NCI-H748 (cell line): ENCODE measurements around the gene TTF2.

Experiments
- DNase-seq: peaks from one replicate; lab custom pipeline; 2025; ENCODE audit not compliant: unreplicated experiment; lab: John Stamatoyannopoulos, UW

Gene TTF2

DNA sequence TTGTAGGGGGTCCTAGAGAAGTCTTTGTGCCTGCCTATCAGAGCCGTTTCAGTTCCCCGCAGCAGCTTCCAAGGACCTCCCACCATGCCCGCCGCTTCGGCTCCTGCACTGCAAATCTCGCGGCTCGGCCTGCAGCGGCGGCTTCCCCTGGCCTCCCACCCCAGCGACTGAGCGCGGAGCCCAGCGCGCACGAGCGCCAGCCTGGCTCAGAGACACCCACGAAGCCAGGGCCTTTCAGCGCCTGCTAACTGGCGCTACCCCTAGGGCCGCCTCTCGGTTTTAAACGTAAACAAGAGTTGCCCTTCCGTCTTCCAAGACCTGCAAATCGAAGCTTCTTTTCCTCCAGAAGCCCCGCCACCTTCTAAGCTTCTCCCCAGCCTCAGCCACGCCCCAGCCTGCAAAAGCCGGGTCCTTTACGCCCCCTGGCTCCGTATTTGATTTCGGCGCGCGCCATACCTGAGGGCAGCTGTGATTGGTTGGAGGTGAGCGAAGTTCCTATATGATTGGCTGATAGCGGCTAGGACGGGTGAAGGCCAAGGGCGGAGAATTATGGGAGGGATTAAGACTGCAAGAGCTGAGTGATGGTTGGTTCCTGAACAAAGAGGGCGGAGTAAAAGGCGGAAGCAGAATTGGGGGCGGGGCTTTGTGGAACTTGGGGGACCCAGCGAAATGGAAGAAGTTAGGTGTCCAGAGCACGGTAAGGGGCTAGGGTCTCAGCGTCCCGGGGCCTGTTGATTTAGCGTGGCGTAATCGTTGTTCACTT is at the start of gene TTF2:
Gene TTF2, plus strand, starts transcription at position 649 of the 763 bp plus-strand sequence. Its CDS starts 21 bp downstream, at position 670.
- DNase-seq = peak; percentile 99

DNA sequence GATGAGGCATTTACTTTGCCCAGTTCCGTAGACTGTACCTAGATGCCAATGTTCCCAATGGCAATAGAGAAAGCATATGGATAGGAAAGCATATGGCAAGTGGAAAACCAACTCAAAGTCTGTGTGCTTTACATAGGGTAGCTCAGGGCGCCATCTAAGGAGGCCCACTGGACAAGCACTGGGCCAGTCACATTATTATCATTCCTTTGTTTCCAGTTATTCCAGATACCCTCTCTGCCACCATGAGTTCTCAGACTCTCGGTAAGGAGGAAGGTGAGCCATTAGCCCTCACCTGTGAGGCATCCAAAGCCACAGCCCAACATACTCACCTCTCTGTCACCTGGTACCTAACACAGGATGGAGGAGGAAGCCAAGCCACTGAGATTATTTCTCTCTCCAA is 48.8 kb upstream of the TTF2 start:
- DNase-seq = no peak

DNA sequence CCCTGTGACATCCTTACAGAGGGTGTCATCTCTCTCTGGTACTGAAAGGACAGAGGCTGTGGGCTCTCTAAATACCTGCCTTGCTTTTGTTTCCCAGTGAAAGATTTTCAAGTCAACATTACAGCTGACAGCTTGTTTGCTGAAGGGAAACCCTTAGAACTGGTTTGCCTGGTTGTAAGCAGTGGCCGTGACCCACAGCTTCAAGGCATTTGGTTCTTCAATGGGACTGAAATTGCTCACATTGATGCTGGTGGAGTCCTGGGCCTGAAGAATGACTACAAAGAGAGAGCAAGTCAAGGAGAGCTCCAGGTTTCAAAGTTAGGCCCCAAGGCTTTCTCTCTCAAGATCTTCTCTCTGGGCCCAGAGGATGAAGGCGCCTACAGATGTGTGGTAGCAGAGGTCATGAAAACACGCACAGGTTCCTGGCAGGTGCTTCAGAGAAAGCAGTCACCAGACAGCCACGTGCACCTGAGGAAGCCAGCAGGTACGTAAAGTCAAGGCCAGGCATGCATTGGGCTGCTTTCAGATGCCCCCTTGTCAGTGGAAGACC is 46.7 kb upstream of the TTF2 start:
- DNase-seq = peak; percentile 59

DNA sequence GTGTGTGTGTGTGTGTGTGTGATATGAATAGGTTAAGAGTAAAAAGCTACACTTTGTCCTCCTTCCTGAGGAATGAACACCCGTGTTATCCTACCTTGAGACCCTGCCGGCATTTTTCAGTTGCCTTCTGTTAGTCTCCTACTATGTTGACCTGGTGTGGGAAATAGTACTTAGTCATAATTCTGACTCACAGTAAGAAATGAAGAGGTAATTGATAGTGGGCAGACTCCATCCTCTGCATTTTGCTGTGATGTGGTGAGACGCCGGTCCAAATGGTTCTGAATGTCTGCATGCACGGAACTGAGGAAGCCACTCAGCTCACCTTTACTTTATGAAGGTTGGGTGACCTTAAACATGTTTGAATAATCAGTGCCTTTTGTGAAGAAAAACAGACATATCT is 45.9 kb upstream of the TTF2 start:
- DNase-seq = no peak

DNA sequence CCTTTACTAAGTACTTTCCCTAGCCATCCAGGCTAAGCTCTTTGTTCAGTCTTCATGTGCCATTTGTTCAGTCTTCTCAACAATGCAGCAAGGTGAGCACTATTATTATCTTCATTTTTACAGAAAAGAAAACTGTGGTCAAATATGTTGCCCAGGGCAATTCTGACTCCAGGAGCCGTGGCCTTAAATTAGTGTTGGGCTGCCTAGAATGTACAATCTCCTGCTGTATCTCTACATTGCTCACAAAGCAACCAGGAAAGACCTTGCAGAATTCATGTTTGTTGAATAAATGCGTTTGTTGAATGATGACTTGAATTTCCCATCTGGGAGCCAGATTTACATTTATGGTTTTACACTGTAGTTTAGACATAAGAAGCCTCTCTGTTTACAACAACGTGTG is 44.4 kb upstream of the TTF2 start:
- peak; percentile 38 for DNase-seq

DNA sequence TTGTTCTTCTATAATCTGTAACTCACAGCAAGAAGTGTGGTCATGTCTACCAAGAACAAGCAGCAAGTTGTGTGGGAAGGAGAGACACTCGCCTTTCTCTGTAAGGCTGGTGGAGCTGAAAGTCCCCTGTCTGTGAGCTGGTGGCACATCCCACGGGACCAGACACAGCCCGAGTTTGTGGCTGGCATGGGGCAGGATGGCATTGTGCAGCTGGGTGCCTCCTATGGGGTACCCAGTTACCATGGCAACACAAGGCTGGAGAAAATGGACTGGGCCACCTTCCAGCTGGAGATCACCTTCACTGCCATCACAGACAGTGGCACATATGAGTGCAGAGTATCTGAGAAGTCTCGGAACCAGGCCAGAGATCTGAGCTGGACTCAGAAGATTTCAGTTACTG is 43.1 kb upstream of the TTF2 start:
- peak; percentile 5 for DNase-seq

DNA sequence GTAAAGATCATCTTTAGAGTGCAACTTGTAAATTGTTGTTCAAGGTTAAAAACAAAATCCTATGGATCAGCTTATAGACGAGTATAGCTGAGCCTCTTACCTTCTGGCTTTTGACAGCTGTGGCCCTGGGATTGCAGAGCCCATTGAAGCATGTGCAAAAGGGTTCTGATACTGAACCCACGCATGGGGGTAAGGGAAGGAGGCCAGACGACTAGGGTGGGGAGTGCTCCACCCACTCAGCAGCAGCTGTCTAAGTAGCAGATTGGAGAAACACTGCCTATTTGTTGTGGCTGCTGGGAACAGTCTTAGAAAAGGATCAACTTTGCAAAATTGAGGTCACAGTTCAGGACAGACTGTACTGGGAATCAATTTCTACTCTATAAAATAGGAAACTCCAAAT is 42.5 kb upstream of the TTF2 start:
- DNase-seq = no peak

DNA sequence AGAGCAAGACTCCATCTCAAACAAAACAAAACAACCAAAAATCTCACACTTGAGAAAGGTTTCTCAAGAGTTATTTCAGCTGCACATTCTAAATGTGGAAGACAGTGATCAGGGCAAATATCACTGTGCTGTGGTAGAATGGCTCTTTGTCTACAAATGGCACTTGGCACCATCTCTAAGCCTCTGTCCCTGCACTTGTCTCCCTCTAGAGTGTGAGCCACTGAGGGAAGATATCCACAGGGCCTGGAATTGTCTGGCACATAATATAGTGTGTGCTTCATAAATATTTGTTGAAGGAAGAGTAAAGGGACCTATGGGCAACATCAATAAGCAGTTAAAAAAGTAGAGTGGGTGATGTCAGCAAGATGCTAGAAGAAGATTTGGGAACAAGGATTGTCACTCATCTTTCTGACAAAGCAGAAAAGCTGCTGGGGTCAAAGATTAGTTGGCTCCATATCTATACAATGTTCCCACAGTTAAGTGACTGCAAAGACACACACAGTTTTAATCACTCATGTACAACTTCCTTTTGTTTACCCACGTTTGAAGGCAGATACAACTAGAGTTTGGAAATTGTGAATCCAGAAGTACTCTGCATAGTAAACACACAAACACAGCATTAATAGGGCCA is 39.5 kb upstream of the TTF2 start:
- no peak for DNase-seq

DNA sequence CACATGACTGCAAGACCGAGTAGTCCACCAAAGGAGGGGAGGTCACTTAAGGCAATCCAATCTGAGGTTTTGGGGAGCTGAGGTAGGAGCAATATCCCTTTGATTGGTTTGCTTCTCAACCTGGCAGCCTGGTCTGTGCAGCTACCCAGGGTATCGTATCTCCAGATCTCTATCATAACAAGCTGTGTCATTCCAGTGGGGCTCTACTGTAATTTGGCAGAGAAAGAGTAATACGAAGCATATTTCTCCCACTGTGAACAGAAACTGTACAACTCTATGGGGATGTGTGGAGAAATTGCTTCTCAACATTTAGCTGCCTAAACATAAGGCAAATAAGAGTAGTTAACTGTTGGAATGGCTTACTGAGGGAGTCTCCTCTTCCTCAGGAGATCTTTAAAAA is 38.0 kb upstream of the TTF2 start:
- DNase-seq = no peak

DNA sequence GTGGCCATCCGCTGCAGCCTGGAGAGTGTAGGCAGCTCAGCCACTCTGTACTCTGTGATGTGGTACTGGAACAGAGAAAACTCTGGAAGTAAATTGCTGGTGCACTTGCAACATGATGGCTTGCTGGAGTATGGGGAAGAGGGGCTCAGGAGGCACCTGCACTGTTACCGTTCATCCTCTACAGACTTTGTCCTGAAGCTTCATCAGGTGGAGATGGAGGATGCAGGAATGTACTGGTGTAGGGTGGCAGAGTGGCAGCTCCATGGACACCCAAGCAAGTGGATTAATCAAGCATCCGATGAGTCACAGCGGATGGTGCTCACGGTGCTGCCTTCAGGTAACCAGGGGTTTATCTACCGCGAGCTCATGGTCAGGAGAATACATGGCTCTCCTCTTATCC is 34.6 kb upstream of the TTF2 start:
- DNase-seq = no peak

DNA sequence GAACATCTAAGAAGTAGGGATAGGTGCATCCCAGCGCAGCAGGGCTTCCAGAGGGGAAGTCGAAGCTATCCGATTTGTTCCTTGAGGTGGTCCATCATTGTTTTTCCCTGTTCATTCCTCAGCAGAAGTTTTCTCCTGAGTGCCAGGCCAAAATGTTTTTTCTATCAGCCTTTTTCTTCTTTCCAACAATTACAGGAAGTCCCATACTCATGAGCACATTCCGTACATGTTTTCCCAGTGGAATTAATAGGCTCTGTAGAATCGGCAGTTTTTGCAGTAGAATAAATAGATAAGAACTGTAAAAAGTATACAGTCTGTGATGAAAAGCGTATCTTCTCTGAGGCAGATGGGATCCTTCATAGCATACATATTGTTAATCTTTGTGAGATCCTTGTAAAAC is 33.8 kb upstream of the TTF2 start:
- DNase-seq = no peak

DNA sequence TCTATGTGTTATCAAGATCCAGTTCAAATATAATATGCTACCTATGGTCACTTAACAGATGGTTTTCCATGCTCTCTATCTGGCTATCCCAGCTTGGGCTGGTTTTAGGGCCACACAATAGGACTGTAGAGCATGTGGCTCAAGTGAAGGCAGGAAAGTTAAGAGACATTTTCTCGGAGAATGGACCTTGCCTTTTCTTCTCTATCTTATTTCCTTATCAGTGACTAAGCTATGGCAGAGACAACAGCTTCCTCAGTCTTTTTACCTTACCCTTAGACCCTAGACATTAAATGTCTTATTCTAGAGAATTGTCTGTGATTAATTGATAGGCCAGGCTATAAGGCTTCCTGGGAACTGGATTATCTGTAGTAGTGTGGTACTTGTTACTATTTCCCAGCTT is 30.4 kb upstream of the TTF2 start:
- DNase-seq = no peak

DNA sequence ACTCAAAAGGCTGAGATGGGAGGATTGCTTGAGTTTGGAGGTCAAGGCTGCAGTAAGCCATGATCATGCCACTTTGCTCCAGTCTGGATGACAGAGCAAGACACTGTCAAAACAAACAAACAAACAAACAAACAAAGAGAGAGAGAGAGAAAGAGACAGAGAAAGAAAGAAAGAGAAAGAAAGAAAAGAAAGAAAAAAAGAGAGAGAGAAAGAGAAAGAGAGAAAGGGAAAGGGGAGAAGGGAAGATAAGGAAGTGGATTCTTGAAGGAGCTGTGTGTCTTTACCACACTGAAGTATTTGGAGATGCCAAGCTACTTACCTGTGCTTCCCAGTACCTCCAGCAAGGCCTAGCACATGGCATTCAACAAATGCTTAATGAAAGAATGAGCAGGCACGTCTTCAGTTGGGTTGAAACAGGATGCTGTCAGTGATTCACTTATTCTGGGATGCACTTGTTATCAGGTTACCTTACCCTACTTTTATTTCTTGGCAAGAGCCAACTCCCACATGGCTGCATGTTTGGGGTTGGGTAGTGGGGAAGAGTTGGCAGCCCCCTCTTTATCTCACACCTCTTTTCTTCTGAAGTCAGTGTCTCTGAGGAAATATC is 29.8 kb upstream of the TTF2 start:
- no peak for DNase-seq

DNA sequence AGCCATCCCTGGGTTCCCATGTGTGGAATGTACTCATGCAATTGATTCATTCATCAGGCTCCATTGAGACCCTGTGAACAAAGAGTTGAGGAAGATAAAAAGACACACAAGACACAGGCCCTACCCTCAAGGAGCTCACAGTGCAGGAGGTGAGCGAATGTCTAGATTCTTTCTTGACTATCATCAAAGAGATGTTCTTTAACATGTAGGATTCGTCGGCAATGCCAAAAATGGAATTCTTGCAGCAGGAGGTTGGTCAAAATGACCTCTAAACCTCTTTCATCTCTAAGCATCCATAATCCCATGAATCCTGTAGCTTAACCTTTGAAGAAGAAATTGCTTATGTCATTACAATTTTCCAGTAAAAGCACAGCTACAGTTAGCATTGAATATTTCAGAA is 27.9 kb upstream of the TTF2 start:
- DNase-seq = no peak

DNA sequence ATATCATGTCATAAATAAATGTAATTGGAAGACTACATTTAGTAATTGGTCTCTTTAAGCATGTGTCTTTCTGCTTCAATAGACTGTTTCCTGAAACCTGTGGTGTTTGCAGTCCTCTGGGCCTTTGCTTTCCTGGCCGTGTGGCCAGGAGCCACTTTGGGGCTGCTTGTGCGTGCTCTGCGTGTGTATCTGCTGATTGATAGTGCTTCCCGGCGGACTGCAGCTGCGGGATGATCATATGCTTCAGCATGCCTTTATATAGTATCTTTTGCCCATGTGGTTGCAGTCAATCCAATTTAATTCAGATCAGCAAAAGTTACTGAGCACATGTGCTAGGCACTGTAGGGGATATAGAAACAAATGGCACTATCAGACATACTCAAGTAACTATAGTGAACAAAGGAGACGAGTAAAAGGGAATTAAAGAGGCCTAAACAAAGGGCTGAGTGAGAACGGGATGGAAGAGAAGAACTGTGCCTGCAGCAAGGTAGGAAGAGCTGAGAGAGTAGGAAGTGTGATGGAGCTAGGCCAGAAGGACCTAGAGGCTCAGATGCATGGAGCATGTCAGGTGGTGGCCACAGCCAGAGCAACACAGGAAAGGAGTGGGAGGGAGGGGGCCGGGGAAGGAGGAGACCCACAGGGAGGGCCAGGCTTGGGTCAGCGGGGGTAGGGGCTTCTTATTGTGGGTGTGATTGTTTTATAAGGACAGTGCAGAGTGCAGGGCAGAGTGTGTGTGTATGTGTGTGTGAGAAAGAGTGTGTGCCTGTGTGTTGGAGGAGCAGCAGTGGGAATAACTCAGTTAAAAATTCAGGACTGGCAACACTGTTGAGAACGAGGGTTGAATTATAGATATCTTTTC is 27.2 kb upstream of the TTF2 start:
- DNase-seq = no peak

DNA sequence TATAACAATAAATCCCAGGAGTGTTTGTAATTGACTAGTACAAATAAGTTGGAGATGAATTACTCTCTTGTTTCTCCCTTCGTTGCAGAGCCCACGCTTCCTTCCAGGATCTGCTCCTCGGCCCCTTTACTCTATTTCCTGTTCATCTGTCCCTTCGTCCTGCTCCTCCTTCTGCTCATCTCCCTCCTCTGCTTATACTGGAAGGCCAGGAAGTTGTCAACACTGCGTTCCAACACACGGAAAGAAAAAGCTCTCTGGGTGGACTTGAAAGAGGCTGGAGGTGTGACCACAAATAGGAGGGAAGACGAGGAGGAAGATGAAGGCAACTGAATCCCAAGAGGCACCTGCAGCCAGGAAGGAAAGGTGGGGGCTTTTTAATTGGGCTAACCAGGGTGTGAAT is 26.4 kb upstream of the TTF2 start:
- DNase-seq = no peak

DNA sequence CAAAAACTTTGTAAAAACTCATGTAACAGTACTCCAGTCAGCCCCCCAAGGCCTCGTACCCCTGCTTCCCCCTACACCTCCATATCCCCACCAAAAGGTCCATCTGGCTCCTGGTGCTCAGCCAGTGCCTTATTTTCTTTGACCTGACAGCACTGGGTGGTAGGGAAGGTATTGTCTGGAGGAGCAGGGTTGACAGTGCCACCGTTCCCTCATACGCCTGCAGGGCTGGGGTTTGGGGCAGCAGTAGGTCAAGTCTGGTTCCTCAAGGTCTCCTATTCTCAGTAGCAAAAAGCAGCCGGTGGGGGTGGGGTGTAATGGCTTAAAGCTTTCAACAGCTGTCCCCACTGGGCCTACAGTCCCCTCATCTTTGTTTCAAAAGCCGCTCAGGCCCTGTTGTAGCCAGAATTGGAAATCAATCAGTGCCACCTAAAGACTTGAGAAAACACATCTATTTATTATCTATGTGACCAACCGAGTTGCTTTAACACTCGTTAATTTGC is 25.3 kb upstream of the TTF2 start:
- DNase-seq = no peak

DNA sequence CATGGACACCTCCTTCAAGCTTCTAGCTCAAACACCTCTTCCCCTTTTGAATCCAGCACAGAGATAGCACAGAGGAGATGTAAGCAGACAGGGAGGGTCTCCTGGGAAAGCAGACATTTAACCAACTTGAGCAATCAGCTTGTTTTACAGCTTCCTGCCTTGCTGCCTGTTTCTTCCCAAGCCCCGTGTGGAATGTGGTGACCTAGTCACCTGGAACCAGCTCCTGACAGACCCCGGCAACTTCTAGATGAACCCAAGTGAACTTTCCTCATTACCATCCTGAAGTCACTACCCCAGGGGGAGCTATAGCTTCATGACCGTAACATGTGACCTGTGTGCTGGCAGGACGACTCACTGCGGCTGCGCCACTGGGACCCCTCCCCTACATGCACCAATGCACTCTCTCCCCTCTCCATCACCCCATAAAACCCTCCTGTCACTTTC is 24.1 kb upstream of the TTF2 start:
- DNase-seq = no peak

DNA sequence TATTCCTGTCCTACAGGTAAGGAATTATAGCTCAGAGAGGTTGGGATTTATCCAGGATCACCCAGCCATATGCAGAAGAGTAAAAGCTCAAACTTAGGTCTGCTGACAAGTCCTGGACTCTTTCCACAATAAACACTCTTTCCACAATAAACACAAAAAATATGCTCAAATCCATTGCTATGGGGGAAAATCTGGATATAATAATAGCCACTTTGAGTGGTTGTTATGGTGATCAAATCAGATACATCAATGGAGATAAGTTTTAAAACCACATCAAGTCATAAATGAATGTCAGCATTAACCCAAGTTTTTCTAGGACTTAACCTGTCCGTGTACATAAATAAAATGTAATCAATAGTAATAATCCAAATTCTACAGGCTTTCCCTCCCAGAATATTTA is 22.3 kb upstream of the TTF2 start:
- no peak for DNase-seq

DNA sequence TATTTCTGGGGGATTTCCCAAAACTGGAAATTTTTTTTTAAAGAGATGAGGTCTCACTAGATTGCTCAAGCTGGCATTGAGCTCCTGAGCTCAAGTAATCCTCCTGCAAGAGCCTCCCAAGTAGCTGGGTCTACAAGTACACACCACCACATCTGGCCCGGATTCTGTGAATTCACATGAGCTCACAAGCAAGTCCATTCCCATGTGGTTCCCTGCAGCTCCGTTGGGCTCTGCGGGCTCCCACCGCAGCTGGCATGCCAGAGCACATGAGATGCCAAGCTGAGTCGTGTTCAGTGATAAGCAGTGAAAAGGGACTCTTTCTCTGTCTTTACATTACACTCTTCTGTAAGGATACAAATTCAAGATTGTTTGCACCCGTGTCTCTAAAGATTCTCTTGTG is 21.9 kb upstream of the TTF2 start:
- DNase-seq = no peak

DNA sequence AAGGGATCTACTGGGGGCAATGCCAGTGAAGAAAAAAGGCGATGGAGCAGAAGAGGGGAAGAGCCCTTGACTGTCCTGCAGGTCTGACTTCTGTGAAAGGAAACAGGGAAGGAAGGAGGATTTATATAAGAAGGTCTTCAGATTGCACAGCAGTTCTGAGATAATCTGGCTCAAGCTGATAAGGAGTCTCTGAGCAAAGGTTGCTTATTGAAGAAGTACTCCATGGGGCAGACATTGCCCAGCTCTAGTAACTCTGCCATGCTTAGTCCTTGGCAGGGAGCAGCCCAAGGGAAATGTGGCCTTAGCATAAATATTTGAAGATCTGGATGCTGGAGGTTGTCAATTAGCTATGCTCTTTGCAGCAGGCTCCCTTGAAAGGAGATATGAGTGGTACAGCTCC is 15.9 kb upstream of the TTF2 start:
- no peak for DNase-seq
